KG1 (cell line): Measurements from ENCODE around the gene ARHGAP28.

Experiments used
- DNase-seq: peaks from one replicate; lab custom pipeline; 2025; lab: John Stamatoyannopoulos, UW

Gene ARHGAP28

DNA sequence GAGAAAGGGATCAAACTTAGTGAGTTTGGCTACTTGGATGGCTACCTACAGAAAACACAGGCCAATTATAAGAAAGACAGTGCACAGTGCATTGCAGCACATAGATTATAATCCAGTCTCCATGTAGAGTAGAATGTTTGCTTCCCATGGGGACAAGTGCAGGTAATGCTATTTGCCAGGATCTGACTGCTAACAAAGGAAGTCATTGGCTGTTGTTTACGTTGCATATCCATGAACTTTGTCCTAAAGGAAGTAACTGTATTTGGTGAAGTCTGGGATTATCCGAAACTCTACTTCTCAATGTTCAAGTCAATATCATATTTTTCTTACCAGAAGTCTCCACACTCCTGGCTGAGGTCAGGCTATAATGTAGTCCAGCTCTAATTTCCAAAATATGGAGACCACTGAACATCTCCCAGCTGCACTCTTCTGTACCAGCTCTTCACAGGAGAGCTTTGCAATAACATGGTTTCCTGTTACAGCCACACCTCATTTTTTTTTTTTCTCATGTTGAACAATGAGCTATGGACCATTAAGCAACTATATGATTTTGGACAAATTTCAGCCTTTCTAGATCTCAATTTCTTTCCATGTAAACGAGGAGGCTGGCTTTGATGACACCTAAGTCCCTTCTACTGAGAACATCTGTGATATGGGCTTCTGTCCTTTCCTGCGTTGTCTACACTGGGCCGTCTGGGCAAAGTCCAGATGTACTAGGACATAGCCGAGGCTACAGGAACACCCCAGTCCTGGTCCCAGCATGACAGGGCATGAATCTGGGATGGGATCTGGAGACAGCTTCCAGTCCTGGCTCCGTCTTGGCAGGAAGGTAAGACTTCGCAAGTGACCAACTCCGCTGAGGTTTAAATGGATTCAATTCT is 233.3 kb downstream of the ARHGAP28 start:
- DNase-seq = no peak

DNA sequence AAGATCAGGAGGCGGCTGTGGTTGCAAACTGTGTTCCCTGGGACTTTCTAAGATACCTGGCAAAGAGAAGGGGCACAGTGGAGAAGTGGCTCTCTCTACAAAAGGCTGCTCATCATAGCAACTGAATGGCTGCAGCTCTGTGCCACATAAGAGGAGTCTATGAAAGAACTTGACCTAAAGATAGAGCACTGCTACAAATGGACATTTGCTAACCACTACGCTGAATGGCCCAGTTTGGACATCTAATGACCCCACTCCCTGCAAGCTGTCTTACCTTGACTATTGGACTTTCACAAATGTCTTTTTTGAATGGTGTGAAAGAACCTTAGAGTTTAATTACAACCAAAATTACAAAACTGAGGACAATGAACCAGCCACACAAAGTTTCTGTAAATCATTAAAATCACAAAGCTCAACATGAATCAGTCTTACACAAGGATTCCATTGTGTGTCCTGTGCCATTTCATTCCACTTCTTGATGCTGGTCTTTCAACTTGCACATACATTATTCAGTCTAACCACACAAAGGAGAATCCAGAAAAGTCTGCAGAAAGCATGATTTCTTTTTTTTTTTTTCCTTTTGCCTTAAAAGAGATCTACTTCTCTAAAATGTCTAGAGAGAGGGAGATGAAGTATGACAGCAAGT is 234.1 kb downstream of the ARHGAP28 start:
- no peak for DNase-seq
